ENCODE data around the gene KIF6. TPM values are rescaled to one million over a fixed set of nuclear protein-coding genes. Genes with fewer than 3 reads are reported as not detected.

The KIF6 gene
- total and polyA plus RNA-seq, 2 of the 8 experiments (the other 6 are each of a cell fraction or from before 2014, with no cell fraction given), result 0.53 to 0.65 TPM

GRCh38 chr6:39328066-39328465 lies 397.1 kb downstream of the KIF6 start:
- Histone ChIP-seq H4K91ac (replicated peaks; ENCODE audit: insufficient read length, low read length) (no peak overlapping the region), H3K36me3 (ENCODE audit: control insufficient read depth in 2 of 4, insufficient read depth in 4 of 4, low read length in 3 of 4) (no peaks in the 10 kb centered on the region), H2BK120ac (replicated peaks; ENCODE audit: low read depth, low read length) (no peak overlapping the region), H3K9me3 (ENCODE audit: insufficient read depth in 2 of 2, low read depth in 1 of 2, low read length in 1 of 2) (no peaks in the 10 kb centered on the region), H2BK15ac (ENCODE audit: low read length) (no peak overlapping the region), H3K27me3 (replicated peaks in 1 of 4; ENCODE audit: control insufficient read depth in 3 of 4, extremely low read depth in 1 of 4, insufficient read depth in 3 of 4, low read length in 3 of 4) (no peaks in the 10 kb centered on the region), H3K23me2 (ENCODE audit: low read depth, low read length) (no peaks in the 10 kb centered on the region), H3K4me3 (ENCODE audit: extremely low read depth in 1 of 4, insufficient read depth in 2 of 4, low read depth in 3 of 4, low read length in 4 of 4) (no peak overlapping the region), H3K4me1 (replicated peaks in 1 of 4; ENCODE audit: control insufficient read depth in 3 of 4, insufficient read depth in 4 of 4, low read length in 3 of 4) (no peaks in the 10 kb centered on the region), H3K4ac (replicated peaks; ENCODE audit: insufficient read length, low read depth, low read length) (no peak overlapping the region), H2AFZ (ENCODE audit: low read length) (no peak overlapping the region), H4K8ac (ENCODE audit: extremely low read depth, insufficient read depth, low read length) (no peak overlapping the region), H3K4me2 (ENCODE audit: insufficient read depth in 1 of 2, low read depth in 2 of 2, low read length in 2 of 2) (no peak overlapping the region), H4K20me1 (replicated peaks in 1 of 2; ENCODE audit: control insufficient read depth in 1 of 2, insufficient read depth in 2 of 2, low read length in 2 of 2) (no peaks in the 10 kb centered on the region), H4K5ac (ENCODE audit: insufficient read length, low read depth, low read length) (no peak overlapping the region), H2BK5ac (ENCODE audit: low read depth, low read length) (no peak overlapping the region), H2BK12ac (ENCODE audit: low read depth, low read length) (no peak overlapping the region), H3K27ac (ENCODE audit: low read depth, low read length) (no peak overlapping the region), H3K23ac (ENCODE audit: insufficient read length) (no peak overlapping the region), H2BK20ac (ENCODE audit: low read length) (no peak overlapping the region), H3K56ac (replicated peaks; ENCODE audit: insufficient read length, low read depth, low read length) (no peak overlapping the region), H3K18ac (ENCODE audit: extremely low read depth, low read length) (no peak overlapping the region), H3K14ac (ENCODE audit: insufficient read length) (no peak overlapping the region), H3K79me1 (ENCODE audit: low read depth, low read length) (no peaks in the 10 kb centered on the region), H3K79me2 (ENCODE audit: control insufficient read depth in 1 of 2, insufficient read depth in 2 of 2, low read length in 2 of 2) (no peaks in the 10 kb centered on the region; a peak in 1 of 4 replicates), H3K9ac (replicated peaks in 1 of 4; ENCODE audit: extremely low read depth in 1 of 4, low read depth in 3 of 4, low read length in 3 of 4) (no peak overlapping the region), H2AK5ac (ENCODE audit: low read depth, low read length) (no peak overlapping the region)
- ChIA-PET POLR2A (ENCODE audit: partially characterized antibody) (interaction anchor here (0.6 kb wide), 1 partner anchor 13 kb away, joined by 3 read pairs; no protein-coding TSS in a partner anchor), CTCF (ENCODE audit: partially characterized antibody) (interaction anchor here (0.7 to 2.0 kb wide), 4 partner anchors 18 to 25 kb away, joined by 3 to 6 read pairs (median 3); no protein-coding TSS in a partner anchor)
- TF ChIP-seq SP2 (IDR thresholded peaks at IDR 0.05; ENCODE audit: low read length) (no peak), MAX (IDR thresholded peaks at IDR 0.05) (no peak), SIX5 (IDR thresholded peaks at IDR 0.05; ENCODE audit: low read depth, low read length) (no peak), GTF2F1 (IDR thresholded peaks at IDR 0.05; ENCODE audit: borderline replicate concordance, low read depth, low read length) (no peak), POLR2A (IDR thresholded peaks at IDR 0.05; ENCODE audit: control extremely low read depth in 1 of 2, low read depth in 2 of 2, low read length in 2 of 2) (no peak), PHF8 (conservative IDR thresholded peaks at IDR 0.05; ENCODE audit: low read depth, low read length) (no peak), TBP (IDR thresholded peaks at IDR 0.05; ENCODE audit: low read depth, low read length) (no peak)
- DNase-seq (ENCODE audit: low read depth in 1 of 2, low spot score in 2 of 2) (no peak), FAIRE-seq (no peak)
- whole genome bisulfite sequencing, 2 experiments (ENCODE audit: extremely low coverage in 1 of 2, insufficient coverage in 1 of 2, insufficient read length in 1 of 2, insufficient replicate concordance in 2 of 2, low coverage in 1 of 2, low lambda C conversion rate in 2 of 2, missing lambda C conversion rate in 1 of 2), result 92% methylated on average over 12 of the region's 12 CpGs; no CpG with 5 or more reads in 1 of the 2 experiments

All from H1 (cell line).